Hematopoietic multipotent progenitor cell (in vitro differentiated cells): Measurements from ENCODE around the gene SYNPO2. TPM values are rescaled to one million over a fixed set of nuclear protein-coding genes. Genes with fewer than 3 reads are reported as not detected.
"Not testable (repeated sequence)": the region's sequence is repeated elsewhere in the genome, so short reads cannot be mapped to it uniquely, and the experiment has no call there.

Experiments used
- DNase-seq, 3 donors: peaks; one replicate each; pipeline ENCODE4 v3.0.0-alpha.2; 2011 to 2015; ENCODE audit warnings: low read depth in 2 of 3, low spot score in 2 of 3
- total RNA-seq: library from RNA; depleted of rRNA; stranded (reverse); fragments of >200 nt; gene quantifications from one replicate; pipeline ENCODE4 v1.2.3, GENCODE V29; 2012

SYNPO2 gene
- total RNA-seq, 1 donor, result 0.27 TPM

DNA sequence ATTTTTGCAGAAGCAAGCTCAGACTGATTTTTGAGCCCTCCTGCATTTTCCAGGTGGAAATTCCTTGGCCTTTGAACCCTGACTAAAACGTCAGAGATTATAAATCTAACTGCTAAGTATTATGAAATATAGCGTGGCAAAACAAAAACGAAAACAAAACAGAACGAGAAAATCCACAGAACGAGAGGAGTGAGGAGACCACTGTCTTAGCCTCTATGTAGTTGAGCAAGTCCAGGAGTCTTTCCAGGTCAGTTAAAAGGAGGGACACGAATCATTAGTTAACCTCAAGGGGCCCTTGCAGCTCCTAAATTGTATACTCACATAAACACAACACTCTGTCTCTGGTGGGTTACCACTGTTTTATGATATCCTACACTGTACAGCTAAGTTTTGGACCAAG lies 80.2 kb downstream of the SYNPO2 start:
- DNase-seq, result no peak

DNA sequence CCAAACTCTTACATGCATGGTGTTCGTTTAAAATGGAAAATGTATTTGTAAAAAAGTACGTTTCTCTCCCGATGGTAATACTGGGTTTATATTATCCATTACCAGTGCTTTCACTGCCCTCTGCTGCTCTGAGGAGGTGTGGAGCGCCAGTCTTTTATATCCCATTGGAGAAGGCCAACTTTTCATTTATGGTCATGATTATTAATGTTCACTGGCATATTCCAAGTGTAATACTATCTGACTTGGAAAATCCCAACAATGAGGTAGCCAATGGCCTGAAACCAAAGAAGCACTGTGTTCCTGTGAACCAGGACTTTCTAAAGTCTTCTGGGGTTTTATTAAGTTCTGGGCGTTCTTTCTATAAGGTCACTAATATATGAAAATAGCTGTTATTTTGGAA lies 80.7 kb downstream of the SYNPO2 start:
- peak in 2 of 3 donors; percentile 22 to 55 for DNase-seq

DNA sequence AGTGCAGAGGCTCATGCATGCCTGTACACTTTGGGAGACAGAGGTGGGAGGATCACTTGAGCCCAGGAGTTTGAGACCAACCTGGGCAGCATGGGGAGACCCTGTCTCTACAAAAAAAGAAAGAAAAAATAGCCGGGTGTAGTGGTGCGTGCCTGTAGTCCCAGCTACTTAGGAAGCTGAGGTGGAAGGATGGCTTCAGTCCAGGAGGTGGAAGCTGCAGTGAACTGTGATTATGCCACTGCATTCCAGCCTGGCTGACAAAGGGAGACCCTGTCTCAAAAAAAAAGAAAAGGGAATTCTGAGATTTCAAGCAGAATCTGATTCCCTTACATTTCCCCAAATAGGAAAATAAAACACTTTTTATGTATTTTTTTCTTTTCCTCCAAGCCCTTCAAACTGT lies 83.5 kb downstream of the SYNPO2 start:
- DNase-seq, result no peak

DNA sequence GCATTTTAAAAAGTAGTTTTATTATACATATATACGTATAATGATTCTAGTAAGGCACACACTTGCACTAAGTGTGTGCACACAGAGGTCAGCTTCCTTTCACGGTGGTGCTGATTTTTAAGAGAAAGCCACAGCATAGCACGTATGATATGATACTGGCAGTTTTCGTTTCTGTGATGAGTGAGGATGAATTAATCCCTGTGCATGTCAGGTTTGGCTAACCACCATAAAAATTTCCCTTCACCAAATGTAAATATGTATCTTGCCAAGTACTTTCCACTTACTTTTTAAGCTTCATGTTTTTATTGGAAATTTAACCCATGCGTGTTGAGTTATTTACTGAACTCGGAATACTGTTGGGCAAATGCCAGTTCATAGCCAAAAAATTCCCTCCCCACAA lies 84.6 kb downstream of the SYNPO2 start:
- DNase-seq, result no peak

DNA sequence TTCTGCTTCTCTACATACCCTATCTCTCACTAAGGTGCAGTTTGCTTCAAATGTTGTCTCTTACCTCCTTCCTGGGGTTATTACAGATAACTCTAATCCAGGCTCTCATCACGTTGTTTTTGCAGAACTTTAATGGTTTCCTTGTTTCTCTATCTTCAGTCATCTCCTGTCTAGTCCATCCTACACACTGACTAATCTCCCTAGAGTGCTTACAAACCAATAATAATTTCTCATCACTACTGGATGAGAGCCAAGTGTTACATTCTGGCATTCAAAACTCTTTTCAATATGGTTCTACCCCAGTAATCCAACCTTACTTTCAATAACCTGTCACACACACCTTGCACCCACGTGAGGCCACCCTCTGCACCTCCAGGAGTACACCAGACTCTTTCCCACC lies 86.1 kb downstream of the SYNPO2 start:
- DNase-seq, result no peak

DNA sequence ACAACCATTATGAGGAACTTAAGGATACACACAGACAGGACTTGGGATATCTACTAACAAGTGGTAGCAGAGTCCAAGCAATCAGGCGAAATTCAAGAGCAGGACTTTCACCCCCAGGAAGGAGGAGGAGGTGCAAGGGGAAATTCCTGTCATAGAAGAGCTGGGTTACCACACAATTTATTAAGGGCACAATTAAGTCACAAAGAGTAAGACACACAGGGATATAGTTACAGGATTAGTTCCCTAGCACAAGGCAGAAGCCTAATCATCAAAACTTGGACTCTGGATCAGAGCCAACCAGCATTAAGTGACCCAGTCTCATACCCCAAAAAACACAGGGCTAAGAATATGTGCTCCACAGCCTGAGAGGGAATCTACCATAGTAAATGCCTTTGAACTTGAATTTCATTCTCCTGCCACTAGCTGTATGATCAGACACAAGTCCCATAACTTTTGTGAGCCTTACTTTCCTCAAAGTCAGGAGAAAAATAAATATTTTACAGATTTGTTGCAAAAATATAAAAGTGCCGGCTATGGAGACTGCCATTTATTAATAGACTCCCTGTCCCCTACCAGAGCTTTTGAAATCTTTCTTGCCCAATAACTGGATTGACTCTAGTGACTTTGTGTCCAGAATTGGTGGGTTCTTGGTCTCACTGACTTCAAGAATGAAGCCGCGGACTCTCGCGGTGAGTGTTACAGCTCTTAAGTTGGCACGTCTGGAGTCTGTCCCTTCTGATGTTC lies 87.0 kb downstream of the SYNPO2 start:
- DNase-seq, result no peak

DNA sequence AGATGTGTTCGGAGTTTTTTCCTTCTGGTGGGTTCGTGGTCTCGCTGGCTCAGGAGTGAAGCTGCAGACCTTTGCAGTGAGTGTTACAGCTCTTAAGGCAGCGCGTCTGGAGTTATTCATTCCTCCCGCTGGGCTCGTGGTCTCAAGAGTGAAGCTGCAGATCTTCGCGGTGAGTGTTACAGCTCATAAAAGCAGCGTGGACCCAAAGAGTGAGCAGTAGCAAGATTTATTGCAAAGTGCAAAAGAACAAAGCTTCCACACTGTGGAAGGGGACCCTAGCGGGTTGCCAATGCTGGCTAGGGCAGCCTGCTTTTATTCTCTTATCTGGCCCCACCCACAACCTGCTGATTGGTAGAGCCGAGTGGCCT lies 87.5 kb downstream of the SYNPO2 start:
- not testable (repeated sequence) for DNase-seq

DNA sequence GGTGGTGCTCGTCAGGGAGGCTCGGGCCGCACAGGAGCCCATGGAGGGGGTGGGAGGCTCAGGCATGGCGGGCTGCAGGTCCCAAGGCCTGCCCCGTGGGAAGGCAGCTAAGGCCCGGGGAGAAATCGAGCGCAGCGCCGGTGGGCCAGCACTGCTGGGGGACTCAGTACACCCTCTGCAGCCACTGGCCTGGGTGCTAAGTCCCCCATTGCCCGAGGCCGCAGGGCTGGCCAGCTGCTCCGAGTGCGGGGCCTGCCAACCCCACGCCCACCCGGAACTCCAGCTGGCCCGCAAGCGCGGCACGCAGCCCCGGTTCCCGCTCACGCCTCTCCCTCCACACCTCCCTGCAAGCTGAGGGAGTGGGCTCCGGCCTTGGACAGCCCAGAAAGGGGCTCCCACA lies 88.4 kb downstream of the SYNPO2 start:
- DNase-seq, result not testable (repeated sequence)

DNA sequence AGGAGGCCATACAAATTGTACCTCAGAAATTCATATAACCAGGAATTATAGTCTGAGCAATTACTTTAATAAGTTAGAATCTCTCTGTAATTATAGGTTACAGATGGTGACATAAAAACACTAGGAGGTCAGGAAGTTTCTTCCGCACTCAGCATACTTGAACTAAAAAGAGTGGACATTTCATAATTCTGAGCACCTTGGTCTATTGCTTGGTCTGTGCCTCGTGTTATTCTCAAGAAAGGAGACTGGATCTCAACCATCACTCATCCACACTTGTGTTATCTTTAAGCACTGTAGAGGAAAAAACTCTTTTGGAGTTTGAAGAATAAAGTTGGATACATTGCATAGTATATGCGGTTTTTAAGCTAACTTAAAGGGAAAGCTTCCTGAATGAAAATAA lies 91.1 kb downstream of the SYNPO2 start:
- no peak for DNase-seq

DNA sequence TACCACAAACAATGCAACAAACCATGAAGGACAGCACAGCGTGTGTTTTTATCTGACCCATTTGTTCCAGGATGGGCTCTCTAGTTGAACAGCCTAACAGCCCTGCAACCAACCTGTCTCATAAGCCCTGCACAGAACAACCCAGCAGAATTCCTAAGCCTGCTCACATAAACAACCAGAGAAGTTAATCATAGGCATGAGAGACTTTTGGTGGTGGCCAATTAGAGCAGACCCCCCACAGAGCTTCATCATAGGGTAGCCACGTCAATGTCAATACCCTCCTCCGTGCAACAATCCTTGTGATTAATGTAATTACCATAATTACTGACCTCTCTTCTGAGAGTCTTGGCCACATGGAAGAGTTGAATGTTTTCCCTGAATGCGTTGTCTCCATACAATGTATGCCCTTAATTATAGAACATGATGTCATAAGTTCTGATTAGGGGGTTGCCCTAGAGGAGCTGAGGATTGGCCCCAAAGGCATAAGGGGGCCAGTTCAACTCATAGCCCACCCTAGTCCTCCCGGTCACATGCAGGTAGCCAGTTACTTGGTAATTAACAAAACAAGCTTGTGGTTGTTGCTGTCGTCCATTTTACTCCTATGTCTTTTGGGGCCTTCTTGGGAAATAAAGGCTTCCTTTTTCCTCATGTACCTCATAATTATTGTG lies 92.7 kb downstream of the SYNPO2 start:
- no peak for DNase-seq

DNA sequence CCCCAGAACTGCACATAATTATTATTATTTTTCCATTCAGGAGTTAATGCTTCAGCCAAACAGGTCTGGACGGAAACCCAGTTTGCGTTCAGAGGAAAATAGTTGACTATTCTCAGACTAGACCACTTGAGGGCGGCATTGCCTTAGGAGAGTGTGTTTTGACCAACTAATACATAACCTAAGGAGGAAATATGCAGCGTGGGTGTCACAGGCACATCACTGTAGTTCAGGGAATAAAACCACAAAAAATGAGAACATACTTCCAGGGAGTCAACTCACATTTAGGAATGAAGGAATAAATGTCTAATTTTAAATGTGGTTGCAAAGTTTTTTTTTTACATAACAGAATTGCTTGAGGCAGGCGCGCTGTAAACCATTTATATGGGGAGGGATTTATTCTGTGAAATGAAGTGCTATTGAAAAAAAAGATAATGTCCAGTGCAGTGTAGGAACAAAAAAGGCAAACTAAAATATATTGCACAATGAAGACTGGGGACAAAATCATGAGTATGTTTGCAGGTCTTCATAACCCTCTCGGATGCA lies 93.3 kb downstream of the SYNPO2 start:
- DNase-seq, result peak in 2 of 3 donors; percentile 41 to 77

DNA sequence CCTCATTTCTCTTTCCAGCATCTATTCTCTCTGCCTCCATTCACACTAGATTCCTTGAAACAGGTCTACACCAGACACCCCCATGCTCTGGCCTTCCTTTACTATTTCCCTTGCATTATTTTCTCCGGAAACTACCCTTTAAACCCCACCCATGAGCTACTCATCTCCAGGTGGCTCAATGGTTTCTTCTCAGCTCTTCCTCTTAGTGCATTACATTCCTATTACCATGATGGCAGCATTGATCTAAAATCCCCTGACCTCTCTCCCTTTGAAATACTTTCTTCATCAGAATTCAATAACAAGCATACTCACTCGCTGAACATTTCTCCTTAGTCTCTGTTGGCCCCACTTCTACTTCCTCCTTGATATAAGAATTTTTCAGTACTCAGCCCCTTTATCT lies 94.6 kb downstream of the SYNPO2 start:
- no peak for DNase-seq

DNA sequence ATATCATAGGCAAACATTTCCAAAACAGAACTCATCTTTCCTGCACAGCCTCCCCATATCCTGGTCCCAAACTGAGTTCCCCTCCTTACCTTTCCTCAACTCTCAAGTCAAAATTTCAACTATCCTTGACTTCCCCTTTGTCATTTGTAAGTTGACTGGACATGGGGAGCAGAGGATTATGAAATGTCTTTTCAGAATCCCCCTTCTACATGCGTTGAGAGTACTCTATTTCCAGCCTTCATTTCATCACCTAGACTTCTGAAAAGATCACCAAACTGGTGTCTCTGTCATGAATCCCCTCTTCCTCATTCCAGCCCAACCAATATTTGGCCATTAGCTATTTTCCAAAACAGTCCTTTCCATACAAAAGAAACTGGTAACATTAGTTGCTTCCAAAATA lies 95.2 kb downstream of the SYNPO2 start:
- DNase-seq, result no peak

DNA sequence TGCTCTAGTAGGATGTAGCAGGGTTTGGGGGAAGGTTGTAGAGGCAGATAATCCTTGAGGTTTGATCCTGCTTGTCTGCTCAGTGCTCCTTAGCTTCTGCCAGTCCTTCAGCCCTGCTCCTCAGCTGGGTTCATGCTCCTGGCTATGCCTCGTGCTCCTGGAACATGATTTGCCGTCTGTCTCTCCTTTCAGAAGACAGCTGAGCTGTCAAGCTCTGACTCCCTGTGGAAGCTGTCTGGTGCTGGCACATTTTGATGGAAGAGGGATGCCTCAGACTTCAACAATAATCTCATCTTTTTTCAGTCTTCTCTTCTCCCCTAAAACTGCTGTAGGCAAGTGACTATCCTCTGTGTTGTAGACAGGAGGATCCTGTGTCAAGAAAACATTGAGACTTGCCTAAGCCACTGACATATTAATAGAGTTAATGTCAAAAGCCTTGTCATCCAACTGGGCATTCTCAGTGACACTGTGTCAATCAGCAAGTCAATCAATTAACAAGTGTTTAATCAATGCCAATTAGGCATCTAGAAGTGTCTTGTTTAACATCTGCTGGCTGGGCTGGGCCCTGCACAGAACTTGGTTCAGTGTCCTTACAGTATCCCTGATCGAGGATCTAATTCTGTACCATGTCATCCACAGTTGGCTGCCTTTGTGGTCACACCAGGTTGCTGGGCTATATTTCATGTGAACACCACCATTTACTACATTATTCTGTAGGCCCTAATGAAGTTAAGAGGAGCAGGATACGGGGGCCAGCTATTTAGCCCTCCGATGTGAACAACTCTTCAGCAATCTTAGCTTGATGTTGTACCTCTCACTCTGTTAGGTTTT lies 96.7 kb downstream of the SYNPO2 start:
- DNase-seq, result no peak

DNA sequence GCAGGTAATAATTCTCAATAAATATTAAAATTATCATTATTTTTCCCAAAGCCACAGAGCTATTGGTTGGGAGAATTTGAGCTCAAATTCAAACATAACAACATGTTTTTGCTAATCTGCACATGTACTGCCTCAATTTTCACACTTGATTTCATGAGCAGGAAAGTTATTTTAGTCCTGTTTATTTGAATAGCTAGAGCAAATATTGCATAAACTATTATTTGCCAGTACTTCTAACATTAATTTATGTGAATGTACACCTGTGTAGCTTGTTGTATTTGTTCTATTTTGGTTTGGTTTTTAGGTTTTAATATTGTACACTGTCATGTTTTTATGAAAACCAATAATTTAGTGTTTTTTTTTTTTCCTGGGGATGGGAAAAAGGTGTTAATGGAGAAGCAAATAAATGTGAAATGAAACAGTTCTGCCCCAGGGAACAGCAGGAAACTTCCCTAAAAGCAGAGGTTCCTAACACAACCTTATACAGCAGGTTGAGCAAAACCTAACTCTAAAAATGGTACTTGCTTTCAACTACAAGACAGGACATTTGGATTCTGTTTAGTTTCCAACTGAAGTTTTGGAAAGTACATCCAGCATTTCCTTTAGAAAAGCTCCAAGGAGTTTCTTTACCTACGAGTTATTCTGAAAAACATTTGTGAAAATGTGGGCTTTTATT lies 99.4 kb downstream of the SYNPO2 start:
- no peak for DNase-seq

DNA sequence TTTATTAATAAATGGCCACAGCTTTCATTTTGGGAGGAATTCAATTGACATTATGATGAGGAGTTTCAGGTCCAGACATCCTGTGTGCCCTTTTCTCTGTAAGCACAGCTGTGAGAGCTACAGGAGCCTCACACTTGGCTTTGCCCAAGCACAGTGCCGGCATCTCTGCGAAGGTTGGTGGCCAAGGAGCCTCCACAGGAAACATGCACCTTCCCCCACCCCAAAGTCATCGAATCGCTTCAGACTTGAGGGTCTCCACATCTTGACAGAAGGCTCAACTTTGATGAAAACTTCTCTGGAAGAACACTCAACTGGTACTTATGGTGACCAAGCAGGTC lies 100.0 kb downstream of the SYNPO2 start:
- DNase-seq, result no peak

DNA sequence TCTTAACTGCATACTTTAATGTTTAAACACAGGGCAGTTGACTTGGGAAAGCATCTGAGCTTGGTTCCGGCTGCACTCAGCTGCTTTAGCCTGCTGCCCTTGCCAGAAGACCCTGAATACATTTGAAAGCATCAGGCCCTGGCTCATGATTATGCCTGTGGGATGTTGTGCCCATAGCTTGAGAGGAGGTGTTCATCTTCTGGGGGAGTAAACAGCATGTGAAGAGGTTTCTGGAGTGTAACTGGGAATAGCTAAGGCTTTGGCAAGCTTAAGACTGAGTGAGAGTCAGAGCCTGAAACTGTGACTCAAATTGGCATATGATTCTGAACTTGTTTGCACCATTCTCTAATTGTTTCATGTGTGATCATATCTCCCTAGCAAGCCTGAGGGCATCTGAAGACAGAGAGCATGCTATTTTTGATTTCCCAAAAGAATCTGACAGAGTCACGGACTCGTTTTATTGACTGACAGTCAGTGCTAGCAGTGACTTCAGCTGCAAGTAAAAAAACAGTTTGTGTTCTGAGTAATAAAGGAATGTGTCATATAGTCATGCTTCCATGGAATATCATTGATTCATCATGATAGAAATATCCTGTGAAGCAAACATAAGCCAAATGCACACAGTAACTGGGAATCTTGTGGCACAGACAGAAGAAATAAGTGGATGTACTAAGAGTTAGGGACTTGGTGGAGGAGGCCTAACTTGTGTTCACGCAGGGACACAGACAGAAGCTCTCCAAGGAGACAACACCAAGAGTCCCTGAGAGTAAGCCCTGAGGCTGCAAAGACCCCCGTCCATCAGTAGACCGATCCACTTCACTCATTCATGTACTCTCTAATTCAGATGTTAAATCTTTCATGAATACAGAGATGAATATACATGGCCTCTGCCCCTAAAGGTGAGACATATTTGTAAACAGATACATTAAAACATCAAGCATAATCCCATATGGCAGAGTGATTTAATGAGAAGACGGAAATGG lies 100.7 kb downstream of the SYNPO2 start:
- DNase-seq, result no peak

DNA sequence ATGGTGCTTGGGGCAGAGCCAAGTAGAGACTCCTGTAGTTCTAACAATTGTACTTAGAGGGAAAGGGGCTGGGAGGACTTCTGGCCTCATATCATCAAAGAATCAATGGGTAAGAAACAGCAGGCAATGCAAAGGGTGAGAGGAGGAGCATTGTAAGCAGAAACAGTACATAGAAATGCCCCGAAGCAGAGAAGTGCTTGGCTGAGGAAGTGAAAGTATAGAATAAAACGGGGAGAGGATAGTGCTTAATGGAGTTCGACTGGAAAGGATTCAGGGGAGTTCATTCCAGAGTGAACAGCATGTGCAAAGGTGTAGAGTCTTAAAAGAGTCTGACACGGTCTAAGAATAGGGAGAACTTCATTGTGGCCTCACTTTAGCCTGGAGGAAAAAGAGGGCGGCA lies 103.0 kb downstream of the SYNPO2 start:
- DNase-seq, result no peak

DNA sequence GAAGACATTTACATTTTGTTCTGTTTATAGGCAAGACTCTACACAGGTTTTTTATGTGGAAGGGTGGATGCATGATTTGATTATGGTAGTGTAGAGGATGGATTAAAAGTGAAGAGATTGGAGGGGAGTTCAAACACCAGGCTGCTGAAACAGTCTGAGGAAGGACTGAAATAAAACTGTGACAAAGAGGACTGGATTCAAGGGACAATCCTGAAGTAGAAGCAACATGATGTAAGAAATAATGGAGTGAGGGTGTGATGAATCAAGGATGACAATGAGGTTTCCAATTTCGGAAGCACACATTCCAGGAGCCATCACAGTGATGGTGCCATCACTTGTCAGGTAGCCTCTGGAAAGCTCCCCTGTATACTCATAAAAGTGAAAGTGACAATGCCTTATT lies 103.5 kb downstream of the SYNPO2 start:
- no peak for DNase-seq

DNA sequence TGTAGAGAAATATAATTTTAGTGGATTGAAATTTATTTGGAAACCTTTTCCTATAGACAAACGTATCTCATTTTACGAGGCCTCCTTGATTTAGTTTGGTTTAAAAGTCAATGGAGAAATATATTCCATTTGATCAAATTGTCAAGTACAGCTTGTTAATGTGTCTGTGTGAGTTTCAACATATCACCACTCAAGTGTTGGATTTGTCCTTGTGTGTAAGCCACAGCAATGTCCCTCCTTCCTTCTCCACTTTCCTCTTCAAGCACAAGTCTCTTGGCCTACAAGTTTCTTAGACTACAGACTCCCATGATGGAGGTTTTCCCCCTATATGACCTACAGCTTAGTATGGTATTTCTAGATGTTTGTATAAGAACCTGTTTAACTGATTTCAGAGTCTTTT lies 104.7 kb downstream of the SYNPO2 start:
- no peak for DNase-seq
